KG1 (cell line): Measurements from ENCODE around the gene TMEM135.

Experiments
- DNase-seq: peaks from one replicate; lab custom pipeline; 2025; lab: John Stamatoyannopoulos, UW

Gene TMEM135

GRCh38 chr11:87194985-87195820 lies 157.5 kb downstream of the TMEM135 start:
- DNase-seq: no peak

GRCh38 chr11:87198266-87198881 lies 160.6 kb downstream of the TMEM135 start:
- no peak for DNase-seq

- DNase-seq: no peak
Measured at GRCh38 chr11:87201376-87201775, 163.6 kb downstream of the TMEM135 start.

- no peak for DNase-seq
Measured at GRCh38 chr11:87203907-87204602, 166.3 kb downstream of the TMEM135 start.

GRCh38 chr11:87212891-87213290 lies 175.2 kb downstream of the TMEM135 start:
- no peak for DNase-seq

DNA sequence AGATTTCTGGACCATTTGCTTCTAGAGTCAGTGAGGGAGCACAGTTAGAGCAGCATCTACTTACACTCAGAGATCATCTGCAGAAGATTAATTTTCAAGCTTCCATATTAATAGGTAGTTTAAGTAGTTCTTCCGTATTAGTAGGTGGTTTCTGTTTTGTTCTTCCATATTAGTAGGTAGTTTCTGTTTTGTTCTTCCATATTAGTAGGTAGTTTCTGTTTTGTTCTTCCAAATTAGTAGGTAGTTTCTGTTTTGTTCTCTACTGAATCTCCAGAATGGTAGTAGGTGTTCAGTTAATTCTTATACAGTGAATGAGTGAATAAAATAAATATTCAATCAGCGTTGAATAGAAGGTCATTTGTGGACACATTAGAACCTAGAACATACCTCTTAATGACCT lies 175.7 kb downstream of the TMEM135 start:
- no peak for DNase-seq

DNA sequence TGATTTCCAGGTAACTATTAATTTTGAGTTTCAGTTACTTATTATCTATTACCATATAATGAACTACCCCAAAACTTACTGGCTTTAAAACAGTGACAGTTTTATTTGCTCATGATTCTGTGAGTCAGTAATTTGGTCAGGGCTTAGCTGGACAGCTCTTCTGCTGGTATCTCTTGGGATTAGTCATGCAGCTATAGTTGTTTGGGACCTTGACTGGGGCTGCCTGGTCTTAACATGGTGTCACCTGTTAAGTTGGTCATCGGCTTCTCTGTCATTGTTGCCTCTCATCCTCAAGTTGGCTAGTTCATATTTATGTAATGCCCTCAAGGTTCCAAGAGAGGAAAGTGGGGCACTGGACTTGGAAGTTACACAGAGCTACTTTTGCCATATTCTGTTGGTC lies 177.5 kb downstream of the TMEM135 start:
- no peak for DNase-seq

DNA sequence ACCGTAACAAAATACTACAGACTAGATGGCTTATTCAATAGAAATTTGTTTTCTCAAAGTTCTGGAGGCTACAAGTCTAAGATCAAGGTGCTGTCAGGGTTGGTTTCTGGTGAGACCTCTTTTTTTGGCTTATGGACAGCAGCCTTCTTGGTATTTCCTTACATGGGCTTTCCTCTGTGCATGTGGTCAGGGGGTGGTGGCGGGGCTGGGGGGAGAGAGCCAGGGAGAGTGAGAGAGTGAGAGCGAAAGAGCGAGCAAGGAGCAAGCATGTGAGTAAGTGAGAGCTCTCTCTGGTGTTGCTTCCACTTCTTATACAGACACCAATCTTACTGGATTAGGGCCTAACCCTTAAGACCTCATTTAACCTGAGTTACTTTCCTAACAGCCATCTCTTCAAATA lies 181.5 kb downstream of the TMEM135 start:
- no peak for DNase-seq

GRCh38 chr11:87223816-87224215 lies 186.1 kb downstream of the TMEM135 start:
- DNase-seq: no peak

DNA sequence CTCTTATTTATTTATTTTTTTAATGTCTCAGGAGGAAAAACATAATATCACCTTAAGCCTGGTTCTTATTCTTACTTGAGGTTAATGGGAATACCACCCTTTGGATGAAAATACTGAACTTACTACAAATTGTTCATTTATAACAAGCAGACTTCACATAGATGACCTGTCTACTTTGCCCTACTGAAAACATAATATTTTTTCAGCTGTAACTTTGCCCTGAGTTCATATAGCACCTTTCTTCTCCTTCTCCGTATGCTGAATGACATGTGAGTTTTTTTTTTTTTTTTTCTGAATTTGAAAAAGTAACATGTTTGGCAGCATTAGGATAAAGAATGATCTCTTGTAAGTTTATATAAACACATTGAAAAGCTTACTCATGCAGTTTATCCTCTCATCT lies 186.8 kb downstream of the TMEM135 start:
- no peak for DNase-seq

- no peak for DNase-seq
Measured at GRCh38 chr11:87228820-87229219, 191.1 kb downstream of the TMEM135 start.

GRCh38 chr11:87230995-87231394 lies 193.3 kb downstream of the TMEM135 start:
- DNase-seq: no peak

- DNase-seq: no peak
Measured at GRCh38 chr11:87232320-87232719, 194.6 kb downstream of the TMEM135 start.

GRCh38 chr11:87235366-87235765 lies 197.6 kb downstream of the TMEM135 start:
- no peak for DNase-seq

DNA sequence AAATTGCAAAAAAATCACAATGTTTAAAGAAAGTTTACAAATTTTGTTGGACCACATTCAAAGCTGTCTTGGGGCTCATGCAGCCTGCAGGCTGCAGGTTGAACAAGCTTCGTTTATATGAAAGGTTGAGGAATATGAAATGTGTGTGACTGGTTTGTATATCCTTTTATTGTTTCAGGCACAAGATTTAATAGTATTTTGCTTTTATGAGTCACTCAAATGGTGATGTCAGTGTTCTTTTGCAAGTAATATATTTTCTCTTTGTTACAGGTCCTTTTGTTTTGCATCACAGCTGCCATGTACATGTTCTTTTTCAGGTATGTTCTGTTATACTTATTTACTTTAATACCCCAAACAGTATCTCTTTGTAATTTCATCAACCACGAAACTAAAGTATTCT lies 198.6 kb downstream of the TMEM135 start:
- DNase-seq: no peak

DNA sequence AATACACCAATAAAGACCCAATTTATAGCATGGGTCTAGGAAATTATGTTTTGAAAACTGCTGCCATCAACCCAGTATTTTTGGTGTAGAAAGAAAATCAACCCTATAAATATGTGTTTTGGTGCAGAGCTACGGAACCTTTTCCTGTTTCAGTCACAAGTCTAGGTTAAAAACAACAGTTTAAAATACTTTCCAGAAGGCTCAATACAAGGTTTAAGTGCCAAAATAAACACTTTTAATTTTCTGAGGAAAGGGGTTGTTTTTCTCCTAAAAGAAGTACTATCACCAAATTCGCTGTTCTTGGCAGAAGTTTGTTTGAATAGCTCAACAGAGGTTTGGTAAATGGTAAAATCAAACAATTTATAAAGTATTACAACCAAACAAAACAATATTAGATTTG lies 201.3 kb downstream of the TMEM135 start:
- no peak for DNase-seq

DNA sequence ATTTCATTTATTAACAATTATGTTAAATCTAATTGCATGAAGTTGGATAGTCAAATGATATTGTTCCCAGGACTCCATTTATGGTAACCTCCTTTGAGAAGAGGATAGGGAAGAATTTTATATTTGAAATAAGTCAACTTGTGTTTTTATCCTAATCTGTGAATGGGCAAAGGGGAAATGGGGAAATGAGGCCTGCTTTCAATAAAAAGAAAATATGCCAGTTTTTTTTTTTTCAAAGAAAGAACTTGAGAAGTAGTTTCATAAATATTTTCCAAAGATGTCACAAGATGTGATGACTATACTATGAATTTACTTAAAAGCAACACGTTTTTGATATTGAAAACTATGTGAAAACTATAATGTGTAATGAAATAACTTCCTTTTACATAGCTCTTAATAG lies 201.8 kb downstream of the TMEM135 start:
- no peak for DNase-seq

DNA sequence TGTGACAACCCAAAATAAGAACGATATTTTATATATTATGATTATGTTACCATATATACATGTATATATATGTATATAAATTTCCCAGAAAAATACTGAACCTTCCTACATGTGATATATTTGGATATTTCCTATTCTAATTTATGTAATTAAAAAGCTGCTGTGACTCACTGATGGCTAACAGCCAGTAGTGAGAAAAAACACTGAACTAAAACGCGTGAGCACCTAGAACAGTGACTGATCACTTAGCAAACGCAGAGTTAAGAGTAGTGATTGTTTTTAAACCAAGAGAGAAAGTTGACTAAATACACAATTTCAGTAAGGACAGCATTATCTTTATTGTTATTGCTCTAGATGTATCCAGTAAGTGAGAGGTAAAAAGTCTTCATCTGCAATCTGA lies 213.8 kb downstream of the TMEM135 start:
- no peak for DNase-seq

DNA sequence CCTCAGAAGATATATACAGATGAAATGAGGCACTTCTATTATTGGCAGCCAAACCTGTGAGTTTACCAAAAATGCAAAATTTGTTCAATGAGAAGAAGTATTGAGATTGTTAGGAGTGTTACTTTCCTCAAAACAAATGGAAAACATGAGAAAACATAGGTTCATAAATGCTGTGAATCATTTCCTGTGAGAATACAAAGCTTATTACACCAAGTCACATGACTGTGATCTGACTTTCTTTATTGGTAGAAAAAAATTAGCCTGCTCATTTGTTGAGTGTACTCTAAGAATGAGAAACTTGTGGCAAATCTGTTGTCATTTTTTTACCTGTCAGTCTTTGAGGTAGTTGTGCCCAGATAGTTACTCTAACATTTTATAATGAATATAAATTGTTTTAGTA lies 215.1 kb downstream of the TMEM135 start:
- DNase-seq: no peak

GRCh38 chr11:87254562-87254961 lies 216.8 kb downstream of the TMEM135 start:
- DNase-seq: no peak

- DNase-seq: no peak
Measured at GRCh38 chr11:87255589-87255988, 217.9 kb downstream of the TMEM135 start.

DNA sequence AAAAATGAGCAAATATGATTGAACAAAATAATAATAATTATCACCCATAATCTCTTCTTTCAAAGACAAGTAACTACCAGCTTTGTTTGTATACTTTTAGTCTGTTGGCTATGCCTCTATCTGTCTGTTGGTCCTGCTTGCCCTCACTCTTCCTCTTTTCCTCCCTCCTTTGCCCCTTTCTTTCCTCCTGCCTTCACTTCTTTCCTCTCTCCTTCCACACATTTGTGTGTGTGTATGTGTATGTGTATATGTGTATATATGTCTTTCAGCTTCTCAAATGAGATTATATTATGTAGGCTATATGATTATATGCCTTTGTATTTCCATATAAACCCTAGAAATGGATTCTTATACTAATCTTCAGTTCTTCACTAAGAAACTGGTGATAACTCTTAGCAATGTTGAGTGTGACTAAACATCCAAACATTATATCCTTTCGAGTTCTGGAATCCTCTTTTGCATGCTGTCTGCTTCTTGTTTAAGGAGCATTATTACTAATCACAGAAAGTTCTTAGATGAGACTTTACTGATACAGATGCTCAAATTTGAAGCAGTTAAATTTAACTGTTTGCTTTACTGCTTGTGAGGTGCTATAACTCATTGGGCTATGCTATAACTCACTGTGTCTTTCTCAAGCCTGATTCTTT lies 219.1 kb downstream of the TMEM135 start:
- no peak for DNase-seq
